Endometrial microvascular endothelial cells (primary cell): ENCODE results near the gene APBB2. TPM values are rescaled to one million over a fixed set of nuclear protein-coding genes. Genes with fewer than 3 reads are reported as not detected.

Experiments used
- total RNA-seq: library from RNA; depleted of rRNA; stranded (reverse); fragments of >200 nt; gene quantifications from one replicate; pipeline ENCODE4 v1.2.3, GENCODE V29; 2015; ENCODE audit errors: inconsistent ontology term

APBB2 gene
- total RNA-seq, 1 donor from 2014 or later = 136 TPM

Other genes with a start within 250 kb of the APBB2 start
- 340 TPM for gene UCHL1, start 42.4 kb upstream of the APBB2 start, total RNA-seq